Measurements from ENCODE around the gene ANKMY1. TPM values are rescaled to one million over a fixed set of nuclear protein-coding genes. Genes with fewer than 3 reads are reported as not detected.

The ANKMY1 gene, protein sequence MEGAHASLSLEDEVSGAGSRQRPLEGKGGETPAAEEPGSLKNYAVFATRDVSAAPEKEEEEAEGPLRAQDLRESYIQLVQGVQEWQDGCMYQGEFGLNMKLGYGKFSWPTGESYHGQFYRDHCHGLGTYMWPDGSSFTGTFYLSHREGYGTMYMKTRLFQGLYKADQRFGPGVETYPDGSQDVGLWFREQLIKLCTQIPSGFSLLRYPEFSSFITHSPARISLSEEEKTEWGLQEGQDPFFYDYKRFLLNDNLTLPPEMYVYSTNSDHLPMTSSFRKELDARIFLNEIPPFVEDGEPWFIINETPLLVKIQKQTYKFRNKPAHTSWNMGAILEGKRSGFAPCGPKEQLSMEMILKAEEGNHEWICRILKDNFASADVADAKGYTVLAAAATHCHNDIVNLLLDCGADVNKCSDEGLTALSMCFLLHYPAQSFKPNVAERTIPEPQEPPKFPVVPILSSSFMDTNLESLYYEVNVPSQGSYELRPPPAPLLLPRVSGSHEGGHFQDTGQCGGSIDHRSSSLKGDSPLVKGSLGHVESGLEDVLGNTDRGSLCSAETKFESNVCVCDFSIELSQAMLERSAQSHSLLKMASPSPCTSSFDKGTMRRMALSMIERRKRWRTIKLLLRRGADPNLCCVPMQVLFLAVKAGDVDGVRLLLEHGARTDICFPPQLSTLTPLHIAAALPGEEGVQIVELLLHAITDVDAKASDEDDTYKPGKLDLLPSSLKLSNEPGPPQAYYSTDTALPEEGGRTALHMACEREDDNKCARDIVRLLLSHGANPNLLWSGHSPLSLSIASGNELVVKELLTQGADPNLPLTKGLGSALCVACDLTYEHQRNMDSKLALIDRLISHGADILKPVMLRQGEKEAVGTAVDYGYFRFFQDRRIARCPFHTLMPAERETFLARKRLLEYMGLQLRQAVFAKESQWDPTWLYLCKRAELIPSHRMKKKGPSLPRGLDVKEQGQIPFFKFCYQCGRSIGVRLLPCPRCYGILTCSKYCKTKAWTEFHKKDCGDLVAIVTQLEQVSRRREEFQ
- polyA plus RNA-seq (2011; rRNA removed) (4.4 and 6.8 TPM in 2 replicates), polyA minus RNA-seq (2011; rRNA and poly(A)+ RNA removed) (9.4 and 11.2 TPM in 2 replicates)

- Histone ChIP-seq H3K27me3 (ENCODE audit: control insufficient read depth, insufficient read depth, low read length) (no peaks in the 10 kb centered on the region), H3K4me3 (ENCODE audit: low read depth, low read length) (peak within 1 kb of the TSS; percentile 51), H3K36me3 (ENCODE audit: control insufficient read depth, insufficient read depth, low read length) (peaks cover 3% of the 10 kb centered on the region)
- no peak for DNase-seq (ENCODE audit: low read depth)
- POLR2A ChIA-PET, result interaction anchor here (1.0 kb wide), 1 partner anchor 9 kb away, joined by 3 read pairs; no protein-coding TSS in a partner anchor
- TF ChIP-seq CTCF (IDR thresholded peaks at IDR 0.05; ENCODE audit: insufficient read depth, low read depth, low read length), result no peak
- CTCF ChIA-PET, result interaction anchor here (1.3 kb wide), 1 partner anchor 51 kb away, joined by 3 read pairs; no protein-coding TSS in a partner anchor
Measured at GRCh38 chr2:240557808-240558207, at the start of gene ANKMY1. TSS of gene ANKMY1 (minus strand) at chr2:240557988. CDS start at chr2:240557335, 653 bp downstream.

DNA sequence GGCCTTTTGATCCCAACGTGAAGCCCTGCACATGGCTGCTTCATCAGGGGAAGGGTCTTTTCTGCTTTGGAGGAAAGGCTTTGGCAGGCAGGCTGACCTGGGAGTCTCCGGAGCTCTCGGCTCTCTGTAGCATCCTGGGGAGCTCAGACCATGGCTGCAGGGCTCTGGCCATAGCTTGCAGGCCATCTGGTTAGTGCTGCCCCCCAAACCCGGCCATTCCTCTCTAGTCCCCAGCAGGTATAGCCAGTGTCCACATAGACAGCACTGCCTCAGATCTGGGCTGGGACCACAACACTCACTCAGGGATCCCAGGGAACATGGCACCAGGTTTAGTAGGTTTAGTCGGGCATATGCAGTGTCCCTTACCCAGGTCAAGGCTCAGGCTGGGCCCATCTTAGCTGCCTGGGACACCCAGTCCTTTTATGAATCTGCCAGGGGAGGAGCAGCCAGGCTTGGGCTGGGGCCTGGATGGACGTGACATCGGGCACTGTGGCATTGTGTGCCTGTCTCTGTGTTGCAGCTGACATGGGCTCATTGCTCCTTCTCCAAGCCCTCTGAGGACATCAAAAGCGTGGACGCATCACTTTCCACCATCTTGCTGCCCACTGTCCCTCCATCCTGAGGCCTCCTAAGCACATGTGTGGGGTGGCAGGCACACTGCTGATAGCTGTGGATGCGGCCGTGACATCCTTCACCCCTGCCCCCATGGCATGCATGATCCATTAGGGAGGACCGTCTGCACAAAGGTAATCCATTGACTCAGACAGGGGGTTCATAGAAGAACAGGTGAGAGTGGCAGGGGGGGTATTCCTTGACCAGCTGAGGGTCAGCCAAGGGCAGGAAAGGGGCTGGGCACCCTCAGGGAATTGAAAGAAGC lies 48.3 kb upstream of the ANKMY1 start:
- ChIA-PET CTCF (interaction anchor here (0.8 kb wide), 1 partner anchor 12 kb away, joined by 3 read pairs; no protein-coding TSS in a partner anchor), POLR2A (no interaction called here)
- H3K36me3 ChIP-seq (ENCODE audit: control insufficient read depth, insufficient read depth, low read length), result no peaks in the 10 kb centered on the region
- H3K4me3 ChIP-seq (ENCODE audit: low read depth, low read length), result no peak overlapping the region
- no peak for DNase-seq (ENCODE audit: low read depth)
- no peaks in the 10 kb centered on the region for H3K27me3 ChIP-seq (ENCODE audit: control insufficient read depth, insufficient read depth, low read length)
- no peak for TF ChIP-seq CTCF (IDR thresholded peaks at IDR 0.05; ENCODE audit: insufficient read depth, low read depth, low read length)

- no peaks in the 10 kb centered on the region for H3K27me3 ChIP-seq (ENCODE audit: control insufficient read depth, insufficient read depth, low read length)
- DNase-seq (ENCODE audit: low read depth), result no peak
- POLR2A ChIA-PET, result no interaction called here
- no peak overlapping the region for H3K4me3 ChIP-seq (ENCODE audit: low read depth, low read length)
- no peak for TF ChIP-seq CTCF (IDR thresholded peaks at IDR 0.05; ENCODE audit: insufficient read depth, low read depth, low read length)
- H3K36me3 ChIP-seq (ENCODE audit: control insufficient read depth, insufficient read depth, low read length), result no peaks in the 10 kb centered on the region
- CTCF ChIA-PET, result interaction anchor here (0.8 to 1.2 kb wide), 2 partner anchors 11 kb away, joined by 3 to 4 read pairs; no protein-coding TSS in a partner anchor
Measured at GRCh38 chr2:240604939-240605716, 47.3 kb upstream of the ANKMY1 start.

- TF ChIP-seq CTCF (IDR thresholded peaks at IDR 0.05; ENCODE audit: insufficient read depth, low read depth, low read length), result peak; percentile 57
- ChIA-PET CTCF (interaction anchor here (1.2 to 1.5 kb wide), 2 partner anchors 11 to 236 kb away, joined by 4 to 7 read pairs; no protein-coding TSS in a partner anchor), POLR2A (no interaction called here)
- DNase-seq (ENCODE audit: low read depth), result no peak
- Histone ChIP-seq H3K27me3 (ENCODE audit: control insufficient read depth, insufficient read depth, low read length) (no peaks in the 10 kb centered on the region), H3K36me3 (ENCODE audit: control insufficient read depth, insufficient read depth, low read length) (no peaks in the 10 kb centered on the region), H3K4me3 (ENCODE audit: low read depth, low read length) (no peak overlapping the region)
Measured at GRCh38 chr2:240604291-240604938, 46.6 kb upstream of the ANKMY1 start.

Data from BJ (cell line).